Measurements from ENCODE around the gene CCNA2.

DNA sequence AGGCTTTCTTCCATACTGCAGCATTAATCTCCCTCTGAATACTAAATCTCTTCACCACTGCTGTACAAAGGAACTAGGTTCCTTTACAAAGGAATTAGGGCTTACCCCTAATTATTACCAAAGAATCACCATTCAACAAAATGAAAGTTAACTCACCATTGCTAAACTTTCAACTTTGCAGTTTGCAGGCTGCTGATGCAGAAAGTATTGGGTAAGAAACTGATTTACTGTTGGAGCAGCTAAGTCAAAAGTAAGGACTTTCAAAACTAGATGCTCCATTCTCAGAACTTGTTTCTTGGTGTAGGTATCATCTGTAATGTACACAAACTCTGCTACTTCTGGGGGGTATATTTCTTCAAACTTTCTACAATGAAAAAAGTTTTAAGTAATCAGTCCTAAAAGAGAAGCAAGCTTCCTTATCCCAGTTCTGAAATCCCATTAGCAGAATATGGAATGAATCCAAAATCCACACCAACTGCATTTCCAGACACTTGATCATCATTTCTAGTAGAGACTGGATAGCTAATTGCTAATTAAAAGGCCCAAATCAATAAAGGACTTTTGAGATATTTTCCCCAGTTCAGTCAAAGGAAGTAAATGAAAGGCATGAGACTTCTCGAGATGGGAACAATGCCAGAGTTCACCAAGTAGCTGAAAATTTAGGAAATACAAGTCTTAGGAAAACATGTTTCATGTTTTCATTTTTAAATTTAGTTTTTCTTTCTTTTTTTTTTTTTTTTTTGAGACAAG lies 4.3 kb downstream of the CCNA2 start:
- TF ChIP-seq FOS (IDR thresholded peaks at IDR 0.05; ENCODE audit: borderline replicate concordance, insufficient read depth, low read length), result no peak
- TF ChIP-seq, protein P1, sequence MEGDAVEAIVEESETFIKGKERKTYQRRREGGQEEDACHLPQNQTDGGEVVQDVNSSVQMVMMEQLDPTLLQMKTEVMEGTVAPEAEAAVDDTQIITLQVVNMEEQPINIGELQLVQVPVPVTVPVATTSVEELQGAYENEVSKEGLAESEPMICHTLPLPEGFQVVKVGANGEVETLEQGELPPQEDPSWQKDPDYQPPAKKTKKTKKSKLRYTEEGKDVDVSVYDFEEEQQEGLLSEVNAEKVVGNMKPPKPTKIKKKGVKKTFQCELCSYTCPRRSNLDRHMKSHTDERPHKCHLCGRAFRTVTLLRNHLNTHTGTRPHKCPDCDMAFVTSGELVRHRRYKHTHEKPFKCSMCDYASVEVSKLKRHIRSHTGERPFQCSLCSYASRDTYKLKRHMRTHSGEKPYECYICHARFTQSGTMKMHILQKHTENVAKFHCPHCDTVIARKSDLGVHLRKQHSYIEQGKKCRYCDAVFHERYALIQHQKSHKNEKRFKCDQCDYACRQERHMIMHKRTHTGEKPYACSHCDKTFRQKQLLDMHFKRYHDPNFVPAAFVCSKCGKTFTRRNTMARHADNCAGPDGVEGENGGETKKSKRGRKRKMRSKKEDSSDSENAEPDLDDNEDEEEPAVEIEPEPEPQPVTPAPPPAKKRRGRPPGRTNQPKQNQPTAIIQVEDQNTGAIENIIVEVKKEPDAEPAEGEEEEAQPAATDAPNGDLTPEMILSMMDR (IDR thresholded peaks at IDR 0.05; ENCODE audit: extremely low read depth in 1 of 2, insufficient read depth in 1 of 2, low read depth in 1 of 2, low read length in 2 of 2), result no peak

Measured in endothelial cell of umbilical vein (primary cell).